Placental pericyte (primary cell): ENCODE data around the gene ZXDA. TPM values are rescaled to one million over a fixed set of nuclear protein-coding genes. Genes with fewer than 3 reads are reported as not detected.

ENCODE experiments used
- total RNA-seq: library from RNA; depleted of rRNA; stranded (reverse); fragments of >200 nt; gene quantifications from 2 replicates; pipeline ENCODE4 v1.2.3, GENCODE V29; 2012

The ZXDA gene, protein sequence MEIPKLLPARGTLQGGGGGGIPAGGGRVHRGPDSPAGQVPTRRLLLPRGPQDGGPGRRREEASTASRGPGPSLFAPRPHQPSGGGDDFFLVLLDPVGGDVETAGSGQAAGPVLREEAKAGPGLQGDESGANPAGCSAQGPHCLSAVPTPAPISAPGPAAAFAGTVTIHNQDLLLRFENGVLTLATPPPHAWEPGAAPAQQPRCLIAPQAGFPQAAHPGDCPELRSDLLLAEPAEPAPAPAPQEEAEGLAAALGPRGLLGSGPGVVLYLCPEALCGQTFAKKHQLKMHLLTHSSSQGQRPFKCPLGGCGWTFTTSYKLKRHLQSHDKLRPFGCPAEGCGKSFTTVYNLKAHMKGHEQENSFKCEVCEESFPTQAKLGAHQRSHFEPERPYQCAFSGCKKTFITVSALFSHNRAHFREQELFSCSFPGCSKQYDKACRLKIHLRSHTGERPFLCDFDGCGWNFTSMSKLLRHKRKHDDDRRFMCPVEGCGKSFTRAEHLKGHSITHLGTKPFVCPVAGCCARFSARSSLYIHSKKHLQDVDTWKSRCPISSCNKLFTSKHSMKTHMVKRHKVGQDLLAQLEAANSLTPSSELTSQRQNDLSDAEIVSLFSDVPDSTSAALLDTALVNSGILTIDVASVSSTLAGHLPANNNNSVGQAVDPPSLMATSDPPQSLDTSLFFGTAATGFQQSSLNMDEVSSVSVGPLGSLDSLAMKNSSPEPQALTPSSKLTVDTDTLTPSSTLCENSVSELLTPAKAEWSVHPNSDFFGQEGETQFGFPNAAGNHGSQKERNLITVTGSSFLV
- 5.0 and 6.3 TPM in 2 replicates for total RNA-seq

DNA sequence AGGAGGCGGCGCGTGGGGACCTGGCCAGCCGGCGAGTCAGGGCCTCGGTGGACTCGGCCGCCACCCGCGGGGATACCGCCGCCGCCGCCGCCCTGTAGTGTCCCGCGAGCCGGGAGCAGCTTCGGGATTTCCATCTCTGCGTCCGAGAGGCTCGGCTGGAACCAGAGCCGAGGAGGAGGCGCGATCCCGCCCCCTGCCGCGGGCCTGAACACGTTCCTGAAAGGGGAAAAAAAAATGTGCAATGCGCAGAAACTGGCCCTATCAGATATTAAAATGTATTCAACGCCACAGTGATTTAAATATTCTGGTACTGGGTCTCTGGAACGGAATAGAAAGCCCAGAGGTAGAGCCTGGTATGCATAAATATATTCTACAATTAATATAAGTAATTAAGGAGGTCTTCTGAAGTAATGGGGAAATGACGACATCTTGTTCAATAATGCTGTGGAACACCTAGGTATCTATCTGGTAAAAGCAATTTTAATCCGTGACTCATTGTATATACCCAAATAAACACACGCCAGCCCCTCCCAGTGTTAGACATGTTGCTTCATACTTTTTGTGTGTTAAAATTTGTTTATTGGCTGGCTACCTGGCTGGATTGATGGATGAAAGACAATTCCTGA is at the start of gene ZXDA:
Gene ZXDA, minus strand, starts transcription at position 172 of the 626 bp plus-strand sequence. Its CDS starts 38 bp downstream, at position 134.

Other genes starting within 250 kb of the ZXDA start
- not detected in 2 replicates for gene NLRP2B, start 230.2 kb downstream of the ZXDA start, total RNA-seq